SU-DHL-6 (cell line): ENCODE data around the gene SIRPA.

Experiments
- CTCF ChIP-seq: fragments of 200-600 bp; sonication (generic); IDR thresholded peaks from one replicate; pipeline ENCODE4 v1.5.1; 2017; ENCODE audit warnings: antibody characterized with exemption, mild to moderate bottlenecking, low read length, moderate library complexity; ENCODE audit not compliant: insufficient read depth, poor library complexity, severe bottlenecking
- EZH2phosphoT487 ChIP-seq: fragments of 200-600 bp; sonication (generic), shearing (Covaris generic); conservative IDR thresholded peaks from 2 replicates; pipeline ENCODE4 v1.6.1; 2018; ENCODE audit warnings: mild to moderate bottlenecking, antibody characterized with exemption, low read length, moderate library complexity, mixed read lengths

GRCh38 chr20:1845701-1846100, 49.5 kb upstream of the SIRPA start:
- TF ChIP-seq CTCF (no peak), EZH2phosphoT487 (no peak)
